Osteocyte (in vitro differentiated cells): ENCODE results near the gene ARID4B. TPM values are rescaled to one million over a fixed set of nuclear protein-coding genes. Genes with fewer than 3 reads are reported as not detected.

Experiments used
- DNase-seq: peaks from one replicate; pipeline ENCODE4 v3.0.0; 2021; ENCODE audit warnings: mixed read lengths; ENCODE audit not compliant: unreplicated experiment; ENCODE audit errors: extremely low spot score
- H3K27ac Mint-ChIP-seq: one replicate; pipeline ENCODE4 v1.8.0; 2021; ENCODE audit warnings: mild to moderate bottlenecking, mixed read lengths; ENCODE audit not compliant: unreplicated experiment
- H3K27me3 Mint-ChIP-seq: one replicate; pipeline ENCODE4 v1.8.0; 2021; ENCODE audit warnings: mixed read lengths; ENCODE audit not compliant: unreplicated experiment
- H3K36me3 Mint-ChIP-seq: one replicate; pipeline ENCODE4 v1.8.0; 2021; ENCODE audit warnings: mixed read lengths; ENCODE audit not compliant: unreplicated experiment
- H3K4me1 Mint-ChIP-seq: one replicate; pipeline ENCODE4 v1.8.0; 2021; ENCODE audit warnings: mixed read lengths; ENCODE audit not compliant: unreplicated experiment
- H3K4me3 Mint-ChIP-seq: one replicate; pipeline ENCODE4 v1.8.0; 2021; ENCODE audit warnings: mild to moderate bottlenecking, moderate library complexity, mixed read lengths; ENCODE audit not compliant: unreplicated experiment
- H3K9me3 Mint-ChIP-seq: one replicate; pipeline ENCODE4 v1.8.0; 2021; ENCODE audit warnings: mixed read lengths; ENCODE audit not compliant: unreplicated experiment
- CTCF ChIP-seq: fragments of 200-600 bp; sonication (generic); IDR thresholded peaks from 2 replicates; pipeline ENCODE4 v1.5.0; 2021; ENCODE audit warnings: antibody characterized with exemption, mild to moderate bottlenecking, moderate library complexity
- total RNA-seq: library from RNA; stranded (reverse); gene quantifications from 2 replicates; pipeline ENCODE4 v1.2.1, GENCODE V29; 2021

ARID4B gene
- total RNA-seq, 1 donor from 2014 or later: 41.3 TPM

DNA sequence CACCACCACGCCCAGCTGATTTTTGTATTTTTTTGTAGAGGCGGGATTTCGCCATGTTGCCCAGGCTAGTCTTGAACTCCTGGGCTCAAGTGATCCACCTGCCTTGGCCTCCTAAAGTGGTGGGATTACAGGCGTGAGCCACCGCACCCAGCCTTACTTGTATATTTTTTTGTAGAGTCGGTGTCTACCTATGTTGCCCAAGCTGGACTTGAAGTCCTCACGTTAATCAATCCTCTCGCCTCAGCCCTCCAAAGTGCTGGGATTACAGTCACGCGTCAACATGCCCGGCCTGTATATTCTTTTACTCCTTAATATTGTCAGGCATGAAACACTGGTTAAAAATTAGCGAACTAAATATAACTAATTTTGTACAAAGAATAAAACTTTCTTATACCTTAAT is 193.8 kb downstream of the ARID4B start:
- no peak for TF ChIP-seq CTCF
- no peaks in the 10 kb centered on the region for H3K27me3 Mint-ChIP-seq
- H3K27ac Mint-ChIP-seq: no peak overlapping the region
- peaks cover 47% of the 10 kb centered on the region for H3K36me3 Mint-ChIP-seq
- no peaks in the 10 kb centered on the region for H3K9me3 Mint-ChIP-seq
- no peak for DNase-seq
- H3K4me3 Mint-ChIP-seq: no peak overlapping the region
- H3K4me1 Mint-ChIP-seq: peaks cover 4% of the 10 kb centered on the region

DNA sequence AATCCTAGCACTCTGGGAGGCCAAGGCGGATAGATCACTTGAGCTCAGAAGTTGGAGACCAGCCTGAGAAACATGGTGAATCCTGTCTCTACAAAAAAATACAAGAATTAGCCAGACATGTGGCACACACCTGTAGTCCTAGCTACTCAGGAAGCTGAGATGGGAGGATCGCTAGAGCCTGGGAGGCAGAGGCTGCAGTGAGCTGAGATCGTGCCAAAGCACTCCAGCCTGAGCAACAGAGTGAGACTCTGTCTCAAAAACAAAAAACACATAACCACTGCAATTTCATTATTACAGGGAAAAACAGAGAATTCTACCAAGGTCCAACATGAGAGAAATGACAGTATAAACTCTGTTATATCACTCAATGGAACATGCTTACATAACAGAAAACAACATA is 194.9 kb downstream of the ARID4B start:
- Mint-ChIP-seq H3K36me3 (peaks cover 46% of the 10 kb centered on the region), H3K27me3 (no peaks in the 10 kb centered on the region), H3K27ac (peak overlapping the region; percentile 1)

GRCh38 chr1:235131961-235132360 is 196.0 kb downstream of the ARID4B start:
- Mint-ChIP-seq H3K9me3 (no peaks in the 10 kb centered on the region), H3K4me1 (peaks cover 17% of the 10 kb centered on the region), H3K27ac (no peak overlapping the region), H3K36me3 (peaks cover 35% of the 10 kb centered on the region), H3K27me3 (no peaks in the 10 kb centered on the region), H3K4me3 (no peak overlapping the region)
- DNase-seq: no peak
- TF ChIP-seq CTCF: no peak

More for the DNA sequence above, 194.9 kb downstream of the ARID4B start:
- Mint-ChIP-seq H3K9me3 (no peaks in the 10 kb centered on the region), H3K4me1 (peaks cover 8% of the 10 kb centered on the region), H3K4me3 (no peak overlapping the region)
- peak; percentile 15 for DNase-seq
- TF ChIP-seq CTCF: no peak

GRCh38 chr1:235130766-235131270 is 197.2 kb downstream of the ARID4B start:
- Mint-ChIP-seq H3K36me3 (peaks cover 30% of the 10 kb centered on the region), H3K9me3 (no peaks in the 10 kb centered on the region), H3K27me3 (no peaks in the 10 kb centered on the region), H3K4me3 (no peak overlapping the region), H3K27ac (no peak overlapping the region), H3K4me1 (peaks cover 25% of the 10 kb centered on the region)
- TF ChIP-seq CTCF: no peak
- DNase-seq: no peak

DNA sequence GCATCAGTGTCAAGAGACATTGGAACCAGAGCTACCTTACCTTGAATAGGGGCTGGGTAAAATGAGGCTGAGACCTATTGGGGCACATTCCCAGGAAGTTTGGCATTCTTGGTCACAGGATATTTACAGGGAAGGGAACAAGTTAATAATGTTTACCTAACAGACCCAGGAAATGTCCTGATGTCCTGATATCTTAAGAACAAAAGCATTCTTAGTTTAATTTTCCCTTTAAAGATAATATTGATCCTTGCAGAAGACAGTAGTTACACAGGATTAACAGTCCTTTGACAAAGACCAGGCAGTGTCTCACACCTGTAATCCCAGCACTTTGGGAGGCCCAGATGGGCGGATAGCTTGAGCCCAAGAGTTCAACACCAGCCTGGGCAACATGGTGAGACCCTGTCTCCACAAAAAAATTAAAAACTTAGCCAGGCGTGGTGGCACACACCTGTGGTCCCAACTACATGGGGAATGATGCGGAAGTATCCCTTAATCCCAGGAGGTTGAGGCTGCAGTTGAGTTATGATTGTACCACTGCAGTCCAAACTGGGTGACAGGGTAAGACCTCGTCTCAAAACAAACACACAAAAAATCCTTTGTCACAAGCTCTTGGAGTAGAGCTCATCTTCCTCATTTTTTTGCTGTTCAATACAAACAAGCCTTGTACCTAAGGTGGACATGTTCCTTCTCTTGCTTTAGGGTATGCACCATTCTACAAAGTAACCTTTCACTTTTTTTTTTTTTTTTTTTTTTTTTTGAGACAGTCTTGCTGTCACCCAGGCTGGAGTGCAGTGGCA is 198.0 kb downstream of the ARID4B start:
- Mint-ChIP-seq H3K9me3 (no peaks in the 10 kb centered on the region), H3K4me3 (no peak overlapping the region), H3K4me1 (peaks cover 26% of the 10 kb centered on the region), H3K27ac (peak overlapping the region; percentile 99), H3K36me3 (peaks cover 25% of the 10 kb centered on the region), H3K27me3 (no peaks in the 10 kb centered on the region)
- TF ChIP-seq CTCF: no peak
- DNase-seq: no peak
